Smooth muscle cell (in vitro differentiated cells): ENCODE data around the gene SHISAL2A. TPM values are rescaled to one million over a fixed set of nuclear protein-coding genes. Genes with fewer than 3 reads are reported as not detected.
"Not testable (repeated sequence)": the region's sequence is repeated elsewhere in the genome, so short reads cannot be mapped to it uniquely, and the experiment has no call there.

ENCODE experiments used
- DNase-seq: peaks from one replicate; lab custom pipeline; 2025; ENCODE audit not compliant: unreplicated experiment; lab: John Stamatoyannopoulos, UW
- H2AFZ ChIP-seq: fragments of 200-600 bp; sonication (generic); 2 replicates; pipeline ENCODE4 v1.6.0; 2016; ENCODE audit warnings: antibody characterized with exemption, low read depth, mild to moderate bottlenecking
- H3F3A ChIP-seq: fragments of 200-600 bp; sonication (generic); 2 replicates; pipeline ENCODE4 v1.6.0; 2017; ENCODE audit warnings: antibody characterized with exemption, low read depth
- H3K27ac ChIP-seq: fragments of 200-600 bp; sonication (generic); 2 replicates; pipeline ENCODE4 v1.5.1; 2016; ENCODE audit warnings: low read depth, mild to moderate bottlenecking
- H3K27me3 ChIP-seq: fragments of 200-600 bp; sonication (generic); 2 replicates; pipeline ENCODE4 v1.6.1; 2016; ENCODE audit warnings: low read depth, mild to moderate bottlenecking
- H3K36me3 ChIP-seq: fragments of 200-600 bp; sonication (generic); 2 replicates; pipeline ENCODE4 v1.5.1; 2016; ENCODE audit warnings: low read depth
- H3K4me1 ChIP-seq: fragments of 200-600 bp; sonication (generic); 2 replicates; pipeline ENCODE4 v1.5.1; 2016; ENCODE audit warnings: low read depth
- H3K4me2 ChIP-seq: fragments of 200-600 bp; sonication (generic); 2 replicates; pipeline ENCODE4 v1.6.0; 2016; ENCODE audit warnings: mild to moderate bottlenecking
- H3K4me3 ChIP-seq: fragments of 200-600 bp; sonication (generic); 2 replicates; pipeline ENCODE4 v1.5.1; 2016; ENCODE audit warnings: mild to moderate bottlenecking
- H3K79me2 ChIP-seq: fragments of 200-600 bp; sonication (generic); 2 replicates; pipeline ENCODE4 v1.6.0; 2016; ENCODE audit warnings: low read depth, mild to moderate bottlenecking
- H3K9ac ChIP-seq: fragments of 200-600 bp; sonication (generic); 2 replicates; pipeline ENCODE4 v1.6.0; 2016; ENCODE audit warnings: low read depth
- H3K9me3 ChIP-seq: fragments of 200-600 bp; sonication (generic); replicated peaks from 2 replicates; pipeline ENCODE4 v1.5.1; 2016; ENCODE audit warnings: low read depth
- H4K20me1 ChIP-seq: fragments of 200-600 bp; sonication (generic); 2 replicates; pipeline ENCODE4 v1.6.0; 2016; ENCODE audit warnings: low read depth
- CTCF ChIP-seq: fragments of 200-600 bp; sonication (generic); IDR thresholded peaks from 2 replicates; pipeline ENCODE4 v1.5.1; 2017; ENCODE audit warnings: borderline replicate concordance, mild to moderate bottlenecking, antibody characterized with exemption; ENCODE audit not compliant: insufficient read depth, poor library complexity, severe bottlenecking
- WGBS: methylation state at CpG from one replicate; pipeline ENCODE4 v1.1.7; 2016; ENCODE audit warnings: low lambda C conversion rate; 5-methylcytosine and 5-hydroxymethylcytosine counted together
- polyA plus RNA-seq: library from polyadenylated mRNA; unstranded; fragments of >200 nt; fragmentation: Nextera tagmentation; extraction: Ambion mirVana; gene quantifications from 2 replicates; pipeline ENCODE4 v1.2.1, GENCODE V29; 2016
- total RNA-seq: library from RNA; depleted of rRNA; stranded (reverse); fragments of >200 nt; gene quantifications from 2 replicates; pipeline ENCODE4 v1.2.3, GENCODE V29; 2014

The SHISAL2A gene
- total and polyA plus RNA-seq, 2 experiments from 2014 or later, result 0.66 to 2.3 TPM

GRCh38 chr1:52686830-52687229 is 53.9 kb downstream of the SHISAL2A start:
- no peak for DNase-seq
- Histone ChIP-seq H4K20me1 (no peaks in the 10 kb centered on the region), H3K36me3 (peaks cover 7% of the 10 kb centered on the region), H3K4me2 (no peak overlapping the region), H3K9me3 (no peaks in the 10 kb centered on the region), H2AFZ (no peak overlapping the region), H3K9ac (no peak overlapping the region), H3K4me3 (no peak overlapping the region), H3K4me1 (no peaks in the 10 kb centered on the region), H3K79me2 (no peaks in the 10 kb centered on the region), H3K27ac (no peak overlapping the region), H3F3A (no peaks in the 10 kb centered on the region), H3K27me3 (no peaks in the 10 kb centered on the region)
- 87% methylated on average over 5 of the region's 5 CpGs for WGBS
- no peak for TF ChIP-seq CTCF

- H3K9ac ChIP-seq, result no peak overlapping the region
- peaks cover 22% of the 10 kb centered on the region for H3K79me2 ChIP-seq
- 91% methylated on average over 3 of the region's 3 CpGs for WGBS
- TF ChIP-seq CTCF, result no peak
- DNase-seq, result no peak
- no peak overlapping the region for H2AFZ ChIP-seq
- no peak overlapping the region for H3K4me2 ChIP-seq
- H3K27me3 ChIP-seq, result no peaks in the 10 kb centered on the region
- H3K9me3 ChIP-seq, result no peaks in the 10 kb centered on the region
- H3K36me3 ChIP-seq, result peaks cover 14% of the 10 kb centered on the region
- H3K4me1 ChIP-seq, result no peaks in the 10 kb centered on the region
- no peak overlapping the region for H3K4me3 ChIP-seq
- no peak overlapping the region for H3K27ac ChIP-seq
- H4K20me1 ChIP-seq, result no peaks in the 10 kb centered on the region
- H3F3A ChIP-seq, result no peaks in the 10 kb centered on the region
Observed at GRCh38 chr1:52691821-52692220, 58.9 kb downstream of the SHISAL2A start.

GRCh38 chr1:52692697-52693096 is 59.7 kb downstream of the SHISAL2A start:
- no peak for TF ChIP-seq CTCF
- Histone ChIP-seq H3K36me3 (peaks cover 7% of the 10 kb centered on the region), H3K27me3 (no peaks in the 10 kb centered on the region), H3K4me1 (no peaks in the 10 kb centered on the region), H3K79me2 (peaks cover 28% of the 10 kb centered on the region), H3K27ac (no peak overlapping the region), H2AFZ (no peak overlapping the region), H3F3A (no peaks in the 10 kb centered on the region), H3K9me3 (no peaks in the 10 kb centered on the region), H3K9ac (no peak overlapping the region), H4K20me1 (no peaks in the 10 kb centered on the region), H3K4me2 (no peak overlapping the region), H3K4me3 (no peak overlapping the region)
- no peak for DNase-seq
- WGBS, result 96% methylated on average over 4 of the region's 4 CpGs

- not testable (repeated sequence) for H2AFZ ChIP-seq, H3K27me3 ChIP-seq, DNase-seq, H3K4me2 ChIP-seq, H4K20me1 ChIP-seq, H3K4me3 ChIP-seq, H3K9me3 ChIP-seq, H3K4me1 ChIP-seq, H3K36me3 ChIP-seq, H3K9ac ChIP-seq, H3K27ac ChIP-seq, H3F3A ChIP-seq
- WGBS, result 96% methylated on average over 10 of the region's 10 CpGs
- peaks cover 28% of the 10 kb centered on the region for H3K79me2 ChIP-seq
Observed at GRCh38 chr1:52693351-52693750, 60.4 kb downstream of the SHISAL2A start.
